ENCODE results near the gene SLC16A4. TPM values are rescaled to one million over a fixed set of nuclear protein-coding genes. Genes with fewer than 3 reads are reported as not detected.

SLC16A4 gene
- total and polyA plus RNA-seq, 2 of the 8 experiments (the other 6 are each of a cell fraction or from before 2014, with no cell fraction given) = 0.30 to 0.43 TPM

DNA sequence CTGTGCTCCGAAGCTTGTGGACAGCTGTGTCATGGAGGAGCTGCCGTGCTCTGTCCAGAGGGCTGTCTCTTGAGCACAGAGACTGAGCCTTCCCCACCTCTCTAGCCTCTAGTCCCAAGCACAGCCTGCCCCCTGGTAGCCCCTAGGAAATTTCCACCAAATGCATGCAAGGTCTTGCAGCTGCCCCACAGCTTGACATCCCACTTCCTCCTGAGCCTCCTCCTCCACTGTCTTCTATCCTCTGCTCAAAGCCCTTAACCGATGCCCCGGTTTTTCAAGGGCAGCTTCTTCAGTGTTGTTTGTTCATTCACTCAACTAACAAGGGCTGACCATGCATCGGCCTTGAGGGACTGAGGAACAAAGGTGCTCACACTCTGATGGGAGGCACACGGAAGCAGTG is 39.5 kb upstream of the SLC16A4 start:
- Histone ChIP-seq H4K8ac (ENCODE audit: extremely low read depth, insufficient read depth, low read length) (no peak overlapping the region), H3K18ac (ENCODE audit: extremely low read depth, low read length) (no peak overlapping the region), H3K4me3 (ENCODE audit: extremely low read depth in 1 of 4, insufficient read depth in 2 of 4, low read depth in 3 of 4, low read length in 4 of 4) (no peak overlapping the region), H3K56ac (replicated peaks; ENCODE audit: insufficient read length, low read depth, low read length) (no peak overlapping the region), H2BK12ac (ENCODE audit: low read depth, low read length) (no peak overlapping the region), H2AK5ac (ENCODE audit: low read depth, low read length) (no peak overlapping the region), H3K79me2 (ENCODE audit: control insufficient read depth in 1 of 2, insufficient read depth in 2 of 2, low read length in 2 of 2) (no peaks in the 10 kb centered on the region), H3K23me2 (ENCODE audit: low read depth, low read length) (no peaks in the 10 kb centered on the region), H3K27ac (ENCODE audit: low read depth, low read length) (no peak overlapping the region), H3K4me2 (ENCODE audit: insufficient read depth in 1 of 2, low read depth in 2 of 2, low read length in 2 of 2) (no peak overlapping the region), H3K27me3 (replicated peaks in 1 of 4; ENCODE audit: control insufficient read depth in 3 of 4, extremely low read depth in 1 of 4, insufficient read depth in 3 of 4, low read length in 3 of 4) (no peaks in the 10 kb centered on the region), H3K79me1 (ENCODE audit: low read depth, low read length) (no peaks in the 10 kb centered on the region), H4K91ac (replicated peaks; ENCODE audit: insufficient read length, low read length) (no peak overlapping the region), H3K9me3 (ENCODE audit: insufficient read depth in 2 of 2, low read depth in 1 of 2, low read length in 1 of 2) (no peaks in the 10 kb centered on the region), H3K23ac (ENCODE audit: insufficient read length) (no peak overlapping the region), H2AFZ (ENCODE audit: low read length) (no peak overlapping the region), H3K9ac (replicated peaks in 1 of 4; ENCODE audit: extremely low read depth in 1 of 4, low read depth in 3 of 4, low read length in 3 of 4) (no peak overlapping the region), H2BK15ac (ENCODE audit: low read length) (no peak overlapping the region), H4K20me1 (replicated peaks in 1 of 2; ENCODE audit: control insufficient read depth in 1 of 2, insufficient read depth in 2 of 2, low read length in 2 of 2) (no peaks in the 10 kb centered on the region), H3K14ac (ENCODE audit: insufficient read length) (no peak overlapping the region), H4K5ac (ENCODE audit: insufficient read length, low read depth, low read length) (no peak overlapping the region), H3K36me3 (ENCODE audit: control insufficient read depth in 2 of 4, insufficient read depth in 4 of 4, low read length in 3 of 4) (no peaks in the 10 kb centered on the region), H2BK5ac (ENCODE audit: low read depth, low read length) (no peak overlapping the region), H2BK120ac (replicated peaks; ENCODE audit: low read depth, low read length) (no peak overlapping the region), H2BK20ac (ENCODE audit: low read length) (no peak overlapping the region), H3K4me1 (replicated peaks in 1 of 4; ENCODE audit: control insufficient read depth in 3 of 4, insufficient read depth in 4 of 4, low read length in 3 of 4) (peaks cover 3 to 9% (median 7%) of the 10 kb centered on the region in 4 experiments; a peak in 6 of 7 replicates), H3K4ac (replicated peaks; ENCODE audit: insufficient read length, low read depth, low read length) (no peak overlapping the region)
- no peak for DNase-seq (ENCODE audit: low read depth in 1 of 2, low spot score in 2 of 2)
- ChIA-PET CTCF (ENCODE audit: partially characterized antibody) (interaction anchor here (0.8 to 35.1 kb wide), 9 partner anchors 10 to 229 kb away, joined by 3 to 828 read pairs (median 12); partner anchors contain the start of genes LAMTOR5 and PROK1), POLR2A (ENCODE audit: partially characterized antibody) (interaction anchor here (1.5 to 1.8 kb wide), 3 partner anchors 9 to 22 kb away, joined by 3 to 7 read pairs (median 4); no protein-coding TSS in a partner anchor)
- no peak for FAIRE-seq
- TF ChIP-seq TAF7 (optimal IDR thresholded peaks at IDR 0.05; ENCODE audit: borderline replicate concordance, low read depth, low read length) (no peak), TEAD4 (IDR thresholded peaks at IDR 0.05; ENCODE audit: low read depth, low read length) (no peak), RAD21 (IDR thresholded peaks at IDR 0.05 in 1 of 2, conservative IDR thresholded peaks at IDR 0.05 in 1 of 2; ENCODE audit: low read depth in 2 of 2, low read length in 2 of 2) (no peak)
- 87% methylated on average over 6 of the region's 6 CpGs; no CpG with 5 or more reads in 1 of the 2 experiments for WGBS, 2 experiments (ENCODE audit: extremely low coverage in 1 of 2, insufficient coverage in 1 of 2, insufficient read length in 1 of 2, insufficient replicate concordance in 2 of 2, low coverage in 1 of 2, low lambda C conversion rate in 2 of 2, missing lambda C conversion rate in 1 of 2)

All from H1 (cell line).